Stimulated activated CD8-positive, alpha-beta memory T cell treated with anti-CD3 and anti-CD28 coated beads, Interleukin-7, amount 100 ng/mL, for 24 hours (primary cell): ENCODE results near the gene LCN10.
"Not testable (repeated sequence)": the region's sequence is repeated elsewhere in the genome, so short reads cannot be mapped to it uniquely, and the experiment has no call there.

Source experiments
- DNase-seq: peaks from one replicate; pipeline ENCODE4 v3.0.0-alpha.2; 2020; ENCODE audit warnings: low read depth

LCN10 gene

DNA sequence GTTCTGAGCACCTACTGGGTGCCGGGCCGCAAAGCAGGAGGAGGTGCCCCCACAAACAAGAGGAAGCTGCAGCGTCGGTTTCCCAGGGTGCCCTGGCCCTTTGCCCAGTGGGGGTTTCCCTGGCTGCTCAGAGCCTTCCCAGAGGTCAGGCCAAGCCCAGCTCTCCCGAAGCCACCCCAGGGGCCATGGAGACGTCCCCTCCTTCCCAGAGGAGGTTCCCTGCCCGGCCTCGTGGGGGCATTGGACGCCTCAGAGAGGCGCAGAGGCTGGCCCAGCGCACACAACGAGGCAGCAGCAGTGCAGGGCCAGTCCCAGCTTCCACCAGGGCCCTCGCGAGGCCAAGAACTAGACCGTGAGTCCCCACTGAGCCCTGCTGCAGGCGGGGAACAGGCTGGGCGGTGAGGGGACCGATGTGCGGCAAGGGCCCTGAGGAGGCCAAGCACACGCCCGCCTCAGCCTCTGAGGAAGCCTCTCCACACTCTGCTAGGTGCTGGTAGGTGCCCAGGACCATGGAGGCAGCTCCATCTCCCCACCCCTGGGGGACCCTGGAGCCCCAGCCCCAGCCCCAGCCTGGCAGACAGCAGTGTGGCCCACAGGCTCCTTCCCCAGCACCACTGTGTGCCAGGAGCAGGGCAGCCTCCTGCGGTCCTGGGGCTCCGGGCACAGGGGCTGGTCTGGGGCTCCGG, 23.4 kb downstream of the LCN10 start:
- DNase-seq: no peak

DNA sequence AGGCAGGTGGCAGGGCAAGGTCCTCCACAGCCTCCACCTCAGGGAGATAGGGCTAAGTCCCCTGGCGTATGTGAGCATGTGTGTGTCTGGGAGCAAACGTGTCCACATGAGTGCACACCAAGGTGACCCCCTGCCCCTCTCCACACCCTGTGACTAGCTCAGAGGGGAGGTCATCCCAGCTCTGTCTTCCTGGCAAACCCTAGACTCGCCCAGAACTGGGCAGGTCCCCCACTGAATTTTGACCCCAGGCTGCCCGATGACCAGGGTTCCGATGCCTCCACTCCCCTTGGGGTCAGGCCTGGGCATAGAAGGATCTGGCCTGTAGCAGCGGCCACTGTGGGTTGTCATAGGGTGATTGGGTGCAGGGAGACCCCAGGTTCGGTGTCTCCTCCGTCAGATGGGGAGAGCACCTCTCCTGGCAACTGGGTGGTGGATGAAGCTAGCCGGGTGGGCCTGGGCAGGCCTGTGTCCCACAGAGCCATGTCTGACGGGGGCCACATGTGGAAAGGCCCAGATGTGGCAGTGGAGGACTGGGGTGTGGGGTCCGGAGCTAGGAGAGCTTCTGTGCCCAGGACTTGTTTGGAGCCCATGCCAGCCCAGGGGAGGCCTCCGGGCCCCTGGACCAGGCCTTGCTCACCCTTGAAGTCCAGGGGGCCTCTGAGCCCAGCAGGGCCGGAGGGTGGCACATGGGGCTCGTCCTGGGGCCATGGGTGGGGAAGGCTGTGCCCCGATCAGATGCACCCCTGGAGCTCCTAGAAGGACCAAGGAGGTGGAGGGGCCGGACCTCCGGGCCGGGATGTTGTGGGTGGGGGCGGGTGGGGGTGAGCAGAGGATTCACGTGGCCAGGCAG, 24.2 kb downstream of the LCN10 start:
- DNase-seq: no peak

DNA sequence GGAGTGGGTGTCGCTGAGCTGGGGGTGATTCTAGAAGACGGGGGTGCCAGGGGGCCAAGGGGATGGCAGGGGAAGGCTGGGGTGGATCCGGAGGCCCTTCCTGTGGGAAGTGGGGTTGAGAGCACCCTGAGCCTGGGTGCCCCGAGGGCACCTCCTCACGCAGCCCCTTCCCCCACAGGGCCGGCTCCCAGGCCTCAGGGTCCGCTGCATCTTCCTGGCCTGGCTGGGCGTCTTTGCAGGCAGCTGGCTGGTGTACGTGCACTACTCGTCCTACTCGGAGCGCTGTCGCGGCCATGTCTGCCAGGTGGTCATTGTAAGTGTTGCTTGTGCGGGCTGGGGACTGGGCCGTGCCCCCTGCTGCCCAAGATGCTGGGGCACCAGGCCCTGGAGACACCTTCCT, 25.3 kb downstream of the LCN10 start:
- DNase-seq: no peak

DNA sequence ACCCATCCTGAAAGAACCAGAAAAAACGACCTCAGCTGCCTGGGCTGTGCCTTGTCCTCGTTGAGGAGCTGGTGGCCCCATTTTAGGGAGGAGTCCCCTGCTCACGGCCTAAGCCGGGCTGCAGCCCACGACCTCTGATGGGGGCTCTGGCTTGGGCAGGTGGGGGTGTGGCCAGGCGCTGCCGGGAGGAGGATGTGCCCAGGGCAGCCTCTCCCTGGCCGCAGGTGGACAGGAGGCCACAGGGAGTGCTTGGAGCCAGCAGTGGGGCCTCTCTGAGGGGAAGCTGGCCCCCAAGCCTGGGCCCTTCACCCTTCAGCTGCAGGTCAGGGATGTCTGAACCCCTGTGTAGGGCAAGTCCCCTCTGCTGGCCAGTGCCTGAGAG, 27.9 kb downstream of the LCN10 start:
- no peak for DNase-seq

DNA sequence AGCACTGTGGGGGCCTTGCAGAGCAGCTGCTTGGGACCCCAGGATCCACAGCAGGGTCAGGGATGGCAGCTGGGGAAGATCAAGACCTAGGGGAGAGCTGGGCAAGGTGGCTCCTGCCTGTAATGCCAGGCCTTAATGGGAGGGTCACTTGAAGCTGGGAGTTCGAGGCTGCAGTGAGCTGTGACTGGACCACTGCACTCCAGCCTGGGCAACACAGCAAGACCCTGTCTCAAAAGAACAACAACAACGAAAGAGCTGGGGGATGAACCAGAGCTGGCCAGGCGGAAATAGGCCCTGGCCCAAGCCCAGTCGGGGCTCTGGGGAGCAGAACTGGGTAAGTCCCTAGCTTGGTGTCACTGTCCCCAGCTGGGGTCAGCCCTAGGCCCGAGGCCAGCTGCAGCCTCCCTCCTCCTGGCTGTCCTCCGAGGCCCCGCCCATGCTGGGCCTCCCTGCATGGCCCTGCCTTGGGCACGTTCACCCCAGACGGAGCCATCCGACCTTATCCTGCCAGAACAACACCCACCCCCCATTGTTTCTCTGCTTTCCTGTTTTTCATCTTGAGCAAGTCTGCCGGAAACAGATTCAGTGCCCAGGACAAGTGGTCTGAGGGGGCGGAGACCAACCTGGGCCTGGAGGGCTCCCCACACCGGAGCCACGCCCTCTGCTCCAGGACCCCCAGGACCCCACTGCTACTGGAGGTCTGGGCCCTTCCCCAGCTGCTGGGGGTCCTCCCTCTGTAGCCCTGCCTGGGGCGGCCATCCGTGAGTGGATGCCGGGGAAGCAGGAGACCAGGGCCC, 28.4 kb downstream of the LCN10 start:
- no peak for DNase-seq

DNA sequence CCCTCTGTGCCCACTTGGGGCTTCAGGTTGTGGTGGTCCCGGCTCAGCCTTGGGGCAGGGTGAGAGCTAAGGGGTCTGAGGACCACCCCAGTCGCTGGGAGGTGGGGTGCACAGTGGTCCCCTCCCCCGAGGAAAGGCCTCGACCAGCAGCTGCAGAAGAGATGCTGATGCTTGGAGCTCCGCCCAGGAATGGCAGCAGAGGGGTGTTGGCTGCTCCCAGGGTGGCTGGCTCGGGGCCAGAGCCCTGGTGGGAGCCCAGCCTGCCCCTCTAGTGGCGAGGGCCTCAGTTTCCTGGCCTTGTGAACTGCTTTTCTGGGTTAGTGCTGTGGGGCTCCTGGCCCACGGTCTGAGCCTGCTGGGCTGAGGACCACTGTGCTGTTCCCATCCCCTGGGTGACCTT, 29.2 kb downstream of the LCN10 start:
- no peak for DNase-seq

DNA sequence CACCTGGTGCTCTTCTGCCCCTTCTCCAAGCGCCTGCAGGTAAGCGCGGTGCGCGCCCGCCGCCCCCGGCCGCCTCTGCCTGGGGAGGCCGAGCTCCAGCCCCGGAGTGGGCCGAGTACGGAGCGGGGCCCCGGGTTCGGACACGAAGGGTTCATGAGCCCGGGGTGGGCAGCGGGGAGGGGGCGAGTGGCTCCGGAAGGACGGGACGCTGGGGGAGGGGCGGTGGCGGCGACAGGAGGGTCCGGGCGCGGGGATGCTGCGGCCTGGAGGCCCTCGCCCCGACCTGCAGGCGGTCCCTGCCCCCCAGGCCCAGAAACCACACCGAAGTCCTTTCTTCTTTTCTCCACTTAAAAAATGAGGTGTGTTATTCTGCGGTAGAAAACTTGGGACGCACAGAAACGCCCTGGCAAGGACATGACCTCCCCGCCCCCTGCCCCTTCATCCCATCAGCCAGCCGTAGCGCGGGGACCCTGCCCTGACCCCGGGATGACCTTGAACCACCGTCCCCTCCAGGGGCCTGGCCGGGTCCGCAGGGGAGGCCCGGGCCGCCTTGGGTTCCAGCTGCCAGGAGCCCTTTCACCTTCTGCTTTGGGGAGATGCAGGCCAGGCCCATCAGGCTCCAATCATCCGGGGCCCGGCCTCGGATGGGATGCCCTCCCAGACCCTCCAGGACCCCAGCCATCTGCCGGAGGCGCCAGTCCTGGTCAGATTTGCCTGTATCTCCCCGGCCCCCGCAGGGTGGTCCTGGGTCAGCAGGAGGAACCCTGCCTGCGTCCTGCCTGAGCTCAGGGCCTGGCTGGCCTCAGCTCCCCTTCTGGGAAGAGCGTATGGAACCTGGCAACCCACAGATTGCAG, 29.8 kb downstream of the LCN10 start:
- no peak for DNase-seq

DNA sequence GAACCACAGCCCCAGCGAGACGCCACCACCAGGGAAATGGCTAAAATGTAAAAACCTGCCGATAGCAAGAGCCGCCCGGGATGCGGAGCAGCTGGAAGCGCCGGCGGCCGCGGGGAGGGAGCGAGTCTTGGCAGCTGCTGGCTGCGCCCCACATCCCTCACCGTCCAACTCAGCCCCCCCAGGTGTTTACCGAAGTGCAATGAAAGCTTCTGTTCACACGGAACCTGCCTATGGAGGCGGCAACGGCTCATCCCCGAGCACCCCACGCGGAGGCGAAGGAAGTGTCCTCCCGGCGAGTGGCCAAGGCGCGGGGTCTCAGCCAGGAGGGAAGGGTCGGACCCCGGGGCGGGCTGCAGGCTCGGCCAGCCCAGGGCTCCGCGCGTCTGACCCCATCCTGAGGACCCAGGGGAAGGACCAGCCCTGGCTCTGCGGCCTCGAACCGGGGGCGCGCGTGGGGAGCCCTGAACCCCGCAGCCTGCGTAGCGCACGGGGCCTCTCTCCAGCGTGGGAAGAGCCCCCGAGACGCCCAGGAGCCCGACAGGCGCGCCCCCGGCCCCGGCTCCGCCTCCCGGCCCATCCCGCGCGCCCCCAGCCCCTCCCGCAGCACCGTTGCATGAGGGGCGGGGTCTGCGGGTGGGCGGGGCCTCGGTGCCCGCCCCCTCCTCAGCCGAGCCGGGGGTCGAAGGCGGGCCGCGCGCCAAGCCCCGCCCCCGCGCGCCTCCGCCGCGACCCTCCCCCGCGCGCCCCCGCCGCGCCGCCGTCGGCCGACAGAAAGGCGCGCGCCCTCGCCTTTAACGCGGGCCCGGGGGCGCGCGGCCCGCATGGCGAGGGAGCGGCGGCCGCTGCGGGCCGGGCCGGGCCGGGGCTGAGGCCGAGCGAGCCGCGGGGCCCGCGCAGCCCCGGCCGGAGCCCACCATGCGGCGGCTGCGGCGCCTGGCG, 30.7 kb downstream of the LCN10 start, which contains the start of gene DIPK1B:
TSS of gene DIPK1B (plus strand) at position 822 of the 939 bp plus-strand sequence. CDS start at position 916, 94 bp downstream.
- DNase-seq: no peak

DNA sequence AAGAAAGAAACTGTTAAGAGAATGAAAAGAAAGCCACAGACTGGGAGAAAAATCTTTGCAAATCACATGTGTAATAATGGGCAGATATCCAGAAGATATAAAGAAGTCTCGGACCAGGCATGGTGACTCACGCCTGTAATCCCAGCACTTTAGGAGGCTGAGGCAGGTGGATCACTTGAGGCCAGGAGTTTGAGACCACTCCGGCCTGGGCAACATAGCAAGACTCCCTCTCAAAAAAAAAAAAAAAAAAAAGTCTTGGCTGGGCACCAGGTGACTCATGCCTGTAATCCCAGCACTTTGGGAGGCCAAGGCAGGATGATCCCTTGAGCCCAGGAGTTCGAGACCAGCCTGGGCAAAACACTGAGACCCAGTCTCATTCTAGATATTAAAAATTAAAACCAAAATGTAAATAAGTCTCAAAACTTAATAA, 31.5 kb downstream of the LCN10 start:
- not testable (repeated sequence) for DNase-seq

DNA sequence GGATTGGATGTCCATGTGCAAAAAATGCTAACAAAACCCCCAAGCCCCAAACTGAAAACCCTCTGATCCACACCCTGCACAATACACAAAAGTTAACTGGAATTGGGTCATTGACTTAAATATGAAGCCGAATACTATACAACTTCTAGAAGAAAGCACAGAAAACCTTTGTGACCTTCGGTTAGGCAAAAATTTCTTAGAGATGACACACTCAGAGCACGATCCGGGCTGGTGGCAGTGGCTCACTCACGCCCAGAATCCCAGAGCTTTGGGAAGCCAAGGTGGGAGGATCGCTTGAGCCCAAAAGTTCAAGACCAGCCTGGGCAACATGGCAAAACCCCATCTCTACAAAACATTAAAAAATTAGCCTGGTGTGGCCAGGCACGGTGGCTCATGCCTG, 32.2 kb downstream of the LCN10 start:
- DNase-seq: no peak

DNA sequence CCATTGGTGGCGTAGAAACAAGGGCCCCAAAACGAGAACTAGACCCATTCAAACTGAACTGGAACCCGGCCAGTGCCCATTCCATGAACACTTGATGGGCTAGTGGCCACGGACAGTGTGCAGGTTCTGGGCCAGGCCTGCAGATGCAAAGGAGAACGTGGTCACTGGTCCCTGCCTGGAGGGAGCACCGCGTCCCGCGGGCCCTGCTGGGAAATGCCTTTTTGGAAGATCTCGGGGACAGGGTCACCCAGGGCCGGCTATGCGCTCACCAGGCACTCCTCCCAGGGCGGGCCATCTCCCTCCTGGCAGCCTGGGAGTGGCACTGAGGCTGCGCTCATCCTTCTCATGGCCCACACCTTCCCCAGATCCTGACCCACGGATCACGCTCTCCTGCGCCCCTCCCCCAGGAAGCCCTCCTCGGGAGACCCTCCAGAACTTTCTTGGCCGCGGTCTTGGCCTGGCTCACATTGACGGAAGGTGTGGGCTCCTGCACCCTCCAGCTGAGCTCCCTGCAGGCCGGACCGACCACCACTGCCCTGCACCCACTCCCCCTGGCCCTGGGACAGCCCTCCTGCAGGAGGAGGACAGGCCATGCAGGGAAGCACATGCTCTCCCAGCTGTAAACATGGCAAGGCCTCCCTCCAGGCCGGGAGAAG, 33.2 kb downstream of the LCN10 start:
- DNase-seq: no peak

DNA sequence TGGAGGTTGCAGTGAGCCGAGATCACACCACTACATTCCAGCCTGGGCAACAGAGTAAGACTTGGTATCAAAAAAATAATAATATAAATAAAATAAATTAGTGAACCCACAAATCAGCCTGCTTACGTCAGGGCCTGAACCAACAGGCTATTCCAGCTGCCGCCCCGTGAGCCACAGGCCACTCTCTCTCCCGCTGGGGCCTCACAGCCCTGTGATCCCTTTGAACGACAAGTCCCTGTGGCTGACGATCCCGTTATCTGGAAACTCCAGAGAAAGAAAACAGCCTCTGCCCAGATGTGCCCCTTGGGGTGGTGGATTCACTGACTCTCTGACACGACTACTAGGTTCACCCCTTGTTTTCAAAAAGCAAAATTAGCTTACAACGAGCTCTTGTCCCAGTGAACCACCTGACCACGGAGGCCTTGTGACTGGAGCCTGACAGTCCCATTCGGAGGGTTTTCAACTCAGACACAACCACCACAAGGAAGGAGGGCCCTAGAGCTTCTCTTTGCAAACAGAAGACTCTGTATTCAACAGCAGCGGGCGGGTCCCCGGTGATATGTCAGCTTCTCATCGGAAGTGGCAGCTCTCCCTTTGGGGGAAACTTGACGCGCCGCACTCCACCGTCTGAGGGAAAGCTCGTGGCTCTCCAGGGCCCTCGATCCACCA, 34.8 kb downstream of the LCN10 start:
- DNase-seq: no peak

DNA sequence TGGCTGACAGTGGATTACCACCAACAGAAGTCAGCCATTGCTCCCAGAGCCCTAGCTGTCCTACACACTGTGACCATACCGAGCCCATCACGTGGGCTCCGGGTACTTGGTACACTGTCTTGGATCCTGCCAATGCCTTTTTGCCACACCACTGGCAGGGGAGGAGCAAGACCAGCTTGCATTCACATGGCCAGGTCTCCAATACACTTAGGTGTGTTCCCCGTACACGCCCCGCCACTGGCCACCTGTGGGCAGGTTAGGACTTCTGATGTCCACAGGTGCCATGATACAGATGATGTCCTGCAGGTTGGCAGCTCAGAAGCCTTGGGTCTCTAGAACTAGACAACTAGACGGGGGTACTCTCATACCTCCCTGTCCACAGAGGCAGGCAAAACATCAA, 35.7 kb downstream of the LCN10 start:
- DNase-seq: no peak

DNA sequence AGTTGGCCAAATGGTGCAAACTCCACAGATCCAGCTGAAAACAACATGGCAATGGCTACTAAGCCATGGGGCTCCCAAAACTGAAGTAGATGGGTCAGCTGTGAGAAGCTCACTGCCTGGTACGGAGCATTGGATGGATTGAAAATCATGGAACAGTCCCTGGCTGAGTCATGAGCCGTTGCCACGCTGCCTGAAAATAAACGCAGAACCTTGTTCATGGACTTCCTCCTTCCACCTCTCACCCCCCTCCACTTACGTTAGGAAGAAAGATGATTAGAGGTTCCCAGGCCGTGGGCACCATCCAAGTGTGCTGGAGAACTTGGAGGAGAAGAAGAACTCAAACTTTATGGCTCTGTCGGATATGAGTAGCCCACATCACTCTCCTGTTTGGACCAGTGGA, 37.2 kb downstream of the LCN10 start:
- DNase-seq: no peak

DNA sequence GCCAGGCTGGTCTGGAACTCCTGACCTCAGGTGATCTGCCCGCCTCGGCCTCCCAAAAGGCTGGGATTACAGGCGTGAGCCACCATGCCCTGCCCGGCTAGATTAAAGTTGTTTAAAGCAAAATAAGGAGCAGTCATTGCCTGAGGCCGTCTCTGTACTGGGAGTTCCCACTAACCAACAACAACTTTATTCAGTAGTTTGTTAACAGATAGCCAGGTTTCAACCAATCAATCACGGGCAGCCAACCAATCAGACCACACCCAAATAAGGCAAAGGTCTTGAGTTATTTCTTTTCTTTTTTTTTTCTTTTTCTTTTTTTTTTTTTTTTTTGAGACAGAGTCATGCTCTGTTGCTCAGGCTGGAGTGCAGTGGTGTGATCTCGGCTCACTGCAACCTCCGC, 38.0 kb downstream of the LCN10 start:
- DNase-seq: not testable (repeated sequence)

DNA sequence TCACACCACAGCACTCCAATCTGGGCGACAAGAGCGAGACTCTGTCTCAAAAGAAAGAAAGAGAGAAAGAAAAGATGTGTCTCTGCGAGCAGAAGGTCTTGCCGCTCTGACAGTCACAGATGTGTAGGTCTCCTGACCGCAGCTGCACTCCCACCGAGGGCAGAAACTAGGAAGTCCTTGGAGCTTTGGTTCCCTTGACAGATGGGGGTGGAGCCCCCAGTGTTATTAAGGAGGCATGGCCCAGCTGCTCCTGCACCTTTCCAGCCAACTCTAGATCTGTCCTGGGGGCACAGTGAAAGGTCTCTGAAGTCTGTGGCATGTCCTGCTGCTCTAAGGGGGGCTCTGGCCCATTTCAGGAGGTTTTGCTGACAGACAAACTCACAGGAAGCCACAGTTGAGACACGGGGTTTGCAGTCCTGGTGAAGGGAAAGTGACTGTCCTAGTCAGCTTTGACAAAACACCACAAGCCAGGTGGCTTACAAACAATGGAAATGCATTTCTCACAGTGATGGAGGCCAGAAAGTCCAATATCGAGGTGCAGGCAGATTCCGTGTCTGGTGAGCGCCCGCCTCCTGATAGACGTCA, 39.4 kb downstream of the LCN10 start:
- DNase-seq: no peak

DNA sequence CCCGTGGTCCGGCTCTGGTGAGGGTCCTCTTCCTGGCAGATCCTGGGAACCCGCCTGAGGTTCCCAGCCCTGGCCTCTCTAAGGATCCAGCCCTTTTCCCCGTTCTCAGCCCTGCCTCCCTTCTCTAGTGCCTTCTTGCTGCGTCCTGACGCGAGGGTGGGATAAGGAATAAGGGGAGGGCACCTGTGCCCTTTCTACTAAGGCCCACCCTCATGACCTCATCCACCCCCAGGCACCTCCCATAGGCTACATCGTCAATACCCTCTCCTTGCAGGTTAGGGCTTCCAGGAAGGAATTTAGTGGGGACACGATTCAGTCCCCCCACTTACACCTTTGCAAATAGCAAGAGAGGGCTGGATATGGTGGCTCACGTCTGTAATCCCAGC, 41.1 kb downstream of the LCN10 start:
- no peak for DNase-seq

DNA sequence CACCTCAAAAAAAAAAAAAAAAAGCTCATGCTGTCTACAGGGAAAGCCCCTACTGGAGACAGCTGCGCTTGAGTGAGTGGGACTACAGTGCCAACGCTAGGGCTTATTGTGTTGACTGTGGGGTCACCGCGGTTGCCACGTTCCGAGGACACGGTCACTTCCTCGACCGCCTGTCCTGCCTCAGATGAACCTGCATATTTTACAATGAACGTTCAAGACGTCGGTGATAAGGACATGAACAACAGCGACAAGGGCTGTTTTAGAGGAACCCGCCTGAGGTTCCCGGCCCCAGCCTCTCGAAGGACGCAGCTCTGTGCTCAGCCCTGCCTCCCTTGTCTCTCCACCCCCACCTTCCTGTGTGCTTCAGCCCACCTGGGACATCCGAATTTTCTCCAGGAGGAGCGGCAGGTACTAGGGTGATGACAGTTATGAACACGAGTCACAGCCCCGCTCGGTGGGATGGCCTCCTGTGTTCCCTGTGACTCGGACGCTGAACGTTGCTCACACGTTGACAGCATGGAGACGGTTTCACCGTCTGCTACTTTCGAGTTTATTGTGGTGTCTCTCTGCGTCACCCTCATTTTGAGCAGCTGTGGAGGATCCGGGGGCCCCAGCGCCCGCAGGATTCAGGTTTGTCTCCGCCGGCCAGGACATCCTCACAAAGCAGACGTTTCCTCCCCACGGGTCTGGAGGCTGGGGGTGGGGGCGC, 41.6 kb downstream of the LCN10 start:
- peak; percentile 40 for DNase-seq
